Activated T-cell treated with anti-CD3 and anti-CD28 coated beads, Interleukin-2, amount 50 U/mL, for 72 hours (primary cell): ENCODE results near the gene METTL13. TPM values are rescaled to one million over a fixed set of nuclear protein-coding genes. Genes with fewer than 3 reads are reported as not detected.

Experiments
- ATAC-seq, 2 donors: fragments of 150-1000 bp; cut with Tn5 transposase; replicated peaks in 1 of 2; 2 replicates each; pipeline ENCODE4 v1.10.0; 2021; ENCODE audit warnings: moderate library complexity in 2 of 2, mild to moderate bottlenecking in 1 of 2
- DNase-seq, 2 donors: peaks; one replicate each; pipeline ENCODE4 v3.0.0; 2021 to 2022; ENCODE audit warnings: mixed read lengths in 1 of 2
- H3K27ac Mint-ChIP-seq: one replicate; pipeline ENCODE4 v1.8.0; 2022; ENCODE audit warnings: mild to moderate bottlenecking, moderate library complexity, mixed read lengths
- H3K27me3 Mint-ChIP-seq: one replicate; pipeline ENCODE4 v1.8.0; 2022; ENCODE audit warnings: low read depth, mixed read lengths
- H3K36me3 Mint-ChIP-seq, 2 donors: one replicate each; pipeline ENCODE4 v1.8.0; 2022; ENCODE audit warnings: mixed read lengths in 2 of 2, mild to moderate bottlenecking in 1 of 2; ENCODE audit not compliant: insufficient read depth in 2 of 2
- H3K4me1 Mint-ChIP-seq: one replicate; pipeline ENCODE4 v1.8.0; 2022; ENCODE audit warnings: low read depth, mixed read lengths
- H3K4me3 Mint-ChIP-seq, 2 donors: one replicate each; pipeline ENCODE4 v1.8.0; 2022; ENCODE audit warnings: mild to moderate bottlenecking in 2 of 2, mixed read lengths in 2 of 2, moderate library complexity in 2 of 2
- H3K9me3 Mint-ChIP-seq, 2 donors: one replicate each; pipeline ENCODE4 v1.8.0; 2022; ENCODE audit warnings: mixed read lengths in 2 of 2
- total RNA-seq, 2 donors: library from RNA; stranded (reverse); gene quantifications; one replicate each; pipeline ENCODE4 v1.2.3, GENCODE V29; 2022

METTL13 gene
- total RNA-seq, 2 donors from 2014 or later = 38.0 to 46.4 TPM

- no peak for DNase-seq
- Mint-ChIP-seq H3K27ac (peak overlapping the region; percentile 95), H3K4me3 (peak overlapping the region; percentile 60 to 83), H3K36me3 (peaks cover 13 to 30% of the 10 kb centered on the region in 2 donors), H3K9me3 (no peaks in the 10 kb centered on the region), H3K4me1 (peaks cover 76% of the 10 kb centered on the region), H3K27me3 (no peaks in the 10 kb centered on the region)
- no peak for ATAC-seq
These were observed 3.3 kb downstream of the METTL13 start for GRCh38 chr1:171784784-171785183.

- Mint-ChIP-seq H3K27me3 (no peaks in the 10 kb centered on the region), H3K36me3 (peaks cover 18 to 34% of the 10 kb centered on the region in 2 donors), H3K9me3 (no peaks in the 10 kb centered on the region), H3K27ac (peak overlapping the region; percentile 95), H3K4me1 (peaks cover 74% of the 10 kb centered on the region), H3K4me3 (peak overlapping the region; percentile 60 to 83)
- ATAC-seq (no peak), DNase-seq (no peak)
These were observed 4.3 kb downstream of the METTL13 start for GRCh38 chr1:171785766-171786165.

- Mint-ChIP-seq H3K4me1 (peaks cover 78% of the 10 kb centered on the region), H3K9me3 (no peaks in the 10 kb centered on the region), H3K4me3 (peak overlapping the region in 1 of 2 donors; percentile 53), H3K36me3 (peaks cover 19 to 34% of the 10 kb centered on the region in 2 donors), H3K27ac (peak overlapping the region; percentile 94), H3K27me3 (no peaks in the 10 kb centered on the region)
- ATAC-seq = no peak
- DNase-seq = no peak
These were observed 5.1 kb downstream of the METTL13 start for GRCh38 chr1:171786534-171786933.

GRCh38 chr1:171787686-171788480 lies 6.4 kb downstream of the METTL13 start:
- Mint-ChIP-seq H3K27ac (peak overlapping the region; percentile 16), H3K4me1 (peaks cover 84% of the 10 kb centered on the region), H3K27me3 (no peaks in the 10 kb centered on the region), H3K36me3 (peaks cover 19 to 36% of the 10 kb centered on the region in 2 donors), H3K4me3 (no peak overlapping the region), H3K9me3 (no peaks in the 10 kb centered on the region)
- DNase-seq (no peak), ATAC-seq (no peak)

GRCh38 chr1:171788696-171789095 lies 7.2 kb downstream of the METTL13 start:
- Mint-ChIP-seq H3K4me3 (no peak overlapping the region), H3K27ac (no peak overlapping the region), H3K9me3 (no peaks in the 10 kb centered on the region), H3K36me3 (peaks cover 17 to 38% of the 10 kb centered on the region in 2 donors), H3K27me3 (no peaks in the 10 kb centered on the region), H3K4me1 (peaks cover 84% of the 10 kb centered on the region)
- DNase-seq = no peak
- no peak for ATAC-seq

- DNase-seq (no peak), ATAC-seq (no peak)
- H3K27ac Mint-ChIP-seq = no peak overlapping the region
- H3K36me3 Mint-ChIP-seq = peaks cover 21 to 44% of the 10 kb centered on the region in 2 donors
- peaks cover 78% of the 10 kb centered on the region for H3K4me1 Mint-ChIP-seq
- no peaks in the 10 kb centered on the region for H3K9me3 Mint-ChIP-seq
- no peak overlapping the region for H3K4me3 Mint-ChIP-seq
- no peaks in the 10 kb centered on the region for H3K27me3 Mint-ChIP-seq
These were observed 8.9 kb downstream of the METTL13 start for GRCh38 chr1:171790318-171790717.

- H3K27ac Mint-ChIP-seq = peak overlapping the region; percentile 79
These were observed 11.4 kb downstream of the METTL13 start for GRCh38 chr1:171792656-171793369.

GRCh38 chr1:171793636-171794035 lies 12.2 kb downstream of the METTL13 start:
- Mint-ChIP-seq H3K27me3 (no peaks in the 10 kb centered on the region), H3K4me3 (peak overlapping the region; percentile 68 to 93), H3K27ac (peak overlapping the region; percentile 100), H3K36me3 (peaks cover 24 to 31% of the 10 kb centered on the region in 2 donors), H3K9me3 (no peaks in the 10 kb centered on the region), H3K4me1 (peaks cover 47% of the 10 kb centered on the region)
- DNase-seq (no peak), ATAC-seq (peak in 1 of 2 donors; percentile 43)

More at GRCh38 chr1:171792656-171793369, 11.4 kb downstream of the METTL13 start:
- no peaks in the 10 kb centered on the region for H3K27me3 Mint-ChIP-seq
- no peaks in the 10 kb centered on the region for H3K9me3 Mint-ChIP-seq
- H3K4me3 Mint-ChIP-seq = peak overlapping the region in 1 of 2 donors; percentile 3
- H3K36me3 Mint-ChIP-seq = peaks cover 25 to 32% of the 10 kb centered on the region in 2 donors
- DNase-seq (no peak), ATAC-seq (no peak)
- peaks cover 53% of the 10 kb centered on the region for H3K4me1 Mint-ChIP-seq

GRCh38 chr1:171794085-171794484 lies 12.6 kb downstream of the METTL13 start:
- peak; percentile 100 for ATAC-seq
- Mint-ChIP-seq H3K36me3 (peaks cover 23 to 31% of the 10 kb centered on the region in 2 donors), H3K4me1 (peaks cover 42% of the 10 kb centered on the region), H3K27ac (peak overlapping the region; percentile 100), H3K9me3 (no peaks in the 10 kb centered on the region), H3K27me3 (no peaks in the 10 kb centered on the region), H3K4me3 (peak overlapping the region; percentile 68 to 93)
- DNase-seq = peak; percentile 71 to 73

- Mint-ChIP-seq H3K36me3 (peaks cover 15 to 23% of the 10 kb centered on the region in 2 donors), H3K4me1 (peaks cover 29% of the 10 kb centered on the region), H3K4me3 (no peak overlapping the region), H3K9me3 (no peaks in the 10 kb centered on the region), H3K27me3 (no peaks in the 10 kb centered on the region), H3K27ac (no peak overlapping the region)
- ATAC-seq (no peak), DNase-seq (no peak)
These were observed 15.1 kb downstream of the METTL13 start for GRCh38 chr1:171796592-171796991.

- DNase-seq (no peak), ATAC-seq (no peak)
- Mint-ChIP-seq H3K4me1 (peaks cover 14% of the 10 kb centered on the region), H3K27me3 (no peaks in the 10 kb centered on the region), H3K27ac (no peak overlapping the region), H3K4me3 (no peak overlapping the region), H3K9me3 (no peaks in the 10 kb centered on the region), H3K36me3 (peaks cover 11 to 19% of the 10 kb centered on the region in 2 donors)
These were observed 16.9 kb downstream of the METTL13 start for GRCh38 chr1:171798311-171798710.

- no peak for ATAC-seq
- Mint-ChIP-seq H3K27me3 (no peaks in the 10 kb centered on the region), H3K9me3 (no peaks in the 10 kb centered on the region)
These were observed 17.3 kb downstream of the METTL13 start for GRCh38 chr1:171798765-171799164.

GRCh38 chr1:171799166-171799565 lies 17.7 kb downstream of the METTL13 start:
- DNase-seq (no peak), ATAC-seq (no peak)
- Mint-ChIP-seq H3K4me1 (peaks cover 6% of the 10 kb centered on the region), H3K27ac (no peak overlapping the region), H3K36me3 (peaks cover 7 to 12% of the 10 kb centered on the region in 2 donors), H3K4me3 (no peak overlapping the region), H3K27me3 (no peaks in the 10 kb centered on the region), H3K9me3 (no peaks in the 10 kb centered on the region)

More at GRCh38 chr1:171798765-171799164, 17.3 kb downstream of the METTL13 start:
- Mint-ChIP-seq H3K4me3 (no peak overlapping the region), H3K36me3 (peaks cover 11 to 16% of the 10 kb centered on the region in 2 donors), H3K27ac (no peak overlapping the region), H3K4me1 (peaks cover 10% of the 10 kb centered on the region)
- no peak for DNase-seq
